ENCODE measurements around the gene BCL7A. TPM values are rescaled to one million over a fixed set of nuclear protein-coding genes. Genes with fewer than 3 reads are reported as not detected.

The BCL7A gene
- total and polyA plus RNA-seq, 2 of the 8 experiments (the other 6 are each of a cell fraction or from before 2014, with no cell fraction given): 11.9 to 12.7 TPM

DNA sequence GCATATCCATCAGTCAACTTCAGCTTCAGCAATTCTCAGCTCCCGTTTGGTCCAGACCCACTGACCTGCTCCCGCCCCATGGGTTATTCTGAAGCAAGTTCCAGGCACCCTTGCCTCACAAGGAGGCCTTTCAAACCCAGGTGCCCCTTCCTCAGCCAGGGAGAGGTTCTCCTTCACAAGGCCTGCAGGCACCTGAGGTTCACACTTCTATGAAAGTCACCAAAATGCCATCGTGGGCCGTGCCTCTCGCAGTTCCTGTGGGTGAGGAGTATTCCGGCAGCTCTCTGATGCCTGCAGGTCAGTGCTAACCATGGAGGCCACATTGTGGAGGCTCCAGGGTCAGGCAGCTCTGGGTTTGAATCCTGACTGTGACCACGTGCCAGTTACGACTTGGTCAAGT, 40.2 kb upstream of the BCL7A start (continued):
- TF ChIP-seq, protein P1, sequence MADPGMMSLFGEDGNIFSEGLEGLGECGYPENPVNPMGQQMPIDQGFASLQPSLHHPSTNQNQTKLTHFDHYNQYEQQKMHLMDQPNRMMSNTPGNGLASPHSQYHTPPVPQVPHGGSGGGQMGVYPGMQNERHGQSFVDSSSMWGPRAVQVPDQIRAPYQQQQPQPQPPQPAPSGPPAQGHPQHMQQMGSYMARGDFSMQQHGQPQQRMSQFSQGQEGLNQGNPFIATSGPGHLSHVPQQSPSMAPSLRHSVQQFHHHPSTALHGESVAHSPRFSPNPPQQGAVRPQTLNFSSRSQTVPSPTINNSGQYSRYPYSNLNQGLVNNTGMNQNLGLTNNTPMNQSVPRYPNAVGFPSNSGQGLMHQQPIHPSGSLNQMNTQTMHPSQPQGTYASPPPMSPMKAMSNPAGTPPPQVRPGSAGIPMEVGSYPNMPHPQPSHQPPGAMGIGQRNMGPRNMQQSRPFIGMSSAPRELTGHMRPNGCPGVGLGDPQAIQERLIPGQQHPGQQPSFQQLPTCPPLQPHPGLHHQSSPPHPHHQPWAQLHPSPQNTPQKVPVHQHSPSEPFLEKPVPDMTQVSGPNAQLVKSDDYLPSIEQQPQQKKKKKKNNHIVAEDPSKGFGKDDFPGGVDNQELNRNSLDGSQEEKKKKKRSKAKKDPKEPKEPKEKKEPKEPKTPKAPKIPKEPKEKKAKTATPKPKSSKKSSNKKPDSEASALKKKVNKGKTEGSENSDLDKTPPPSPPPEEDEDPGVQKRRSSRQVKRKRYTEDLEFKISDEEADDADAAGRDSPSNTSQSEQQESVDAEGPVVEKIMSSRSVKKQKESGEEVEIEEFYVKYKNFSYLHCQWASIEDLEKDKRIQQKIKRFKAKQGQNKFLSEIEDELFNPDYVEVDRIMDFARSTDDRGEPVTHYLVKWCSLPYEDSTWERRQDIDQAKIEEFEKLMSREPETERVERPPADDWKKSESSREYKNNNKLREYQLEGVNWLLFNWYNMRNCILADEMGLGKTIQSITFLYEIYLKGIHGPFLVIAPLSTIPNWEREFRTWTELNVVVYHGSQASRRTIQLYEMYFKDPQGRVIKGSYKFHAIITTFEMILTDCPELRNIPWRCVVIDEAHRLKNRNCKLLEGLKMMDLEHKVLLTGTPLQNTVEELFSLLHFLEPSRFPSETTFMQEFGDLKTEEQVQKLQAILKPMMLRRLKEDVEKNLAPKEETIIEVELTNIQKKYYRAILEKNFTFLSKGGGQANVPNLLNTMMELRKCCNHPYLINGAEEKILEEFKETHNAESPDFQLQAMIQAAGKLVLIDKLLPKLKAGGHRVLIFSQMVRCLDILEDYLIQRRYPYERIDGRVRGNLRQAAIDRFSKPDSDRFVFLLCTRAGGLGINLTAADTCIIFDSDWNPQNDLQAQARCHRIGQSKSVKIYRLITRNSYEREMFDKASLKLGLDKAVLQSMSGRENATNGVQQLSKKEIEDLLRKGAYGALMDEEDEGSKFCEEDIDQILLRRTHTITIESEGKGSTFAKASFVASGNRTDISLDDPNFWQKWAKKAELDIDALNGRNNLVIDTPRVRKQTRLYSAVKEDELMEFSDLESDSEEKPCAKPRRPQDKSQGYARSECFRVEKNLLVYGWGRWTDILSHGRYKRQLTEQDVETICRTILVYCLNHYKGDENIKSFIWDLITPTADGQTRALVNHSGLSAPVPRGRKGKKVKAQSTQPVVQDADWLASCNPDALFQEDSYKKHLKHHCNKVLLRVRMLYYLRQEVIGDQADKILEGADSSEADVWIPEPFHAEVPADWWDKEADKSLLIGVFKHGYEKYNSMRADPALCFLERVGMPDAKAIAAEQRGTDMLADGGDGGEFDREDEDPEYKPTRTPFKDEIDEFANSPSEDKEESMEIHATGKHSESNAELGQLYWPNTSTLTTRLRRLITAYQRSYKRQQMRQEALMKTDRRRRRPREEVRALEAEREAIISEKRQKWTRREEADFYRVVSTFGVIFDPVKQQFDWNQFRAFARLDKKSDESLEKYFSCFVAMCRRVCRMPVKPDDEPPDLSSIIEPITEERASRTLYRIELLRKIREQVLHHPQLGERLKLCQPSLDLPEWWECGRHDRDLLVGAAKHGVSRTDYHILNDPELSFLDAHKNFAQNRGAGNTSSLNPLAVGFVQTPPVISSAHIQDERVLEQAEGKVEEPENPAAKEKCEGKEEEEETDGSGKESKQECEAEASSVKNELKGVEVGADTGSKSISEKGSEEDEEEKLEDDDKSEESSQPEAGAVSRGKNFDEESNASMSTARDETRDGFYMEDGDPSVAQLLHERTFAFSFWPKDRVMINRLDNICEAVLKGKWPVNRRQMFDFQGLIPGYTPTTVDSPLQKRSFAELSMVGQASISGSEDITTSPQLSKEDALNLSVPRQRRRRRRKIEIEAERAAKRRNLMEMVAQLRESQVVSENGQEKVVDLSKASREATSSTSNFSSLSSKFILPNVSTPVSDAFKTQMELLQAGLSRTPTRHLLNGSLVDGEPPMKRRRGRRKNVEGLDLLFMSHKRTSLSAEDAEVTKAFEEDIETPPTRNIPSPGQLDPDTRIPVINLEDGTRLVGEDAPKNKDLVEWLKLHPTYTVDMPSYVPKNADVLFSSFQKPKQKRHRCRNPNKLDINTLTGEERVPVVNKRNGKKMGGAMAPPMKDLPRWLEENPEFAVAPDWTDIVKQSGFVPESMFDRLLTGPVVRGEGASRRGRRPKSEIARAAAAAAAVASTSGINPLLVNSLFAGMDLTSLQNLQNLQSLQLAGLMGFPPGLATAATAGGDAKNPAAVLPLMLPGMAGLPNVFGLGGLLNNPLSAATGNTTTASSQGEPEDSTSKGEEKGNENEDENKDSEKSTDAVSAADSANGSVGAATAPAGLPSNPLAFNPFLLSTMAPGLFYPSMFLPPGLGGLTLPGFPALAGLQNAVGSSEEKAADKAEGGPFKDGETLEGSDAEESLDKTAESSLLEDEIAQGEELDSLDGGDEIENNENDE (IDR thresholded peaks at IDR 0.05; ENCODE audit: insufficient replicate concordance, low read length): no peak
